GM12892 (cell line): ENCODE measurements around the gene ANXA1.

Experiments
- POLR2A ChIP-seq: IDR thresholded peaks from 2 replicates; pipeline ENCODE4 v1.6.1; 2011; ENCODE audit warnings: low read depth, low read length, control low read depth
- TAF1 ChIP-seq: IDR thresholded peaks from 2 replicates; pipeline ENCODE4 v1.6.1; 2011; ENCODE audit warnings: low read depth, mild to moderate bottlenecking, control low read depth, low read length, borderline replicate concordance

GRCh38 chr9:73114058-73114457, 37.6 kb upstream of the ANXA1 start:
- TF ChIP-seq POLR2A: no peak
- no peak for TF ChIP-seq TAF1
